Mesodermal cell (in vitro differentiated cells): ENCODE data around the gene U2AF1.
"Not testable (repeated sequence)": the region's sequence is repeated elsewhere in the genome, so short reads cannot be mapped to it uniquely, and the experiment has no call there.

Source experiments
- H3K27ac ChIP-seq: 2 replicates; pipeline ENCODE4 v1.7.0; 2013; ENCODE audit warnings: mild to moderate bottlenecking, low read depth, low read length, moderate library complexity; ENCODE audit not compliant: severe bottlenecking
- H3K36me3 ChIP-seq: 2 replicates; pipeline ENCODE4 v1.7.1; 2013; ENCODE audit warnings: mild to moderate bottlenecking, low read length, moderate library complexity; ENCODE audit not compliant: control insufficient read depth, insufficient read depth
- H3K4me1 ChIP-seq: one replicate; pipeline ENCODE4 v1.7.1; 2013; ENCODE audit warnings: mild to moderate bottlenecking, low read length; ENCODE audit not compliant: insufficient read depth, control insufficient read depth, poor library complexity, severe bottlenecking
- H3K4me3 ChIP-seq: 2 replicates; pipeline ENCODE4 v1.7.0; 2013; ENCODE audit warnings: low read length, control low read depth, mild to moderate bottlenecking; ENCODE audit not compliant: insufficient read depth, poor library complexity, severe bottlenecking; ENCODE audit errors: extremely low read depth
- H3K9me3 ChIP-seq: 2 replicates; pipeline ENCODE4 v1.7.1; 2013; ENCODE audit warnings: mild to moderate bottlenecking, low read length, moderate library complexity; ENCODE audit not compliant: control insufficient read depth
- WGBS, 2 experiments: methylation state at CpG; one replicate each; pipeline ENCODE4 v1.1.5; 2013; ENCODE audit warnings: missing lambda C conversion rate in 2 of 2; ENCODE audit not compliant: insufficient coverage in 2 of 2; 5-methylcytosine and 5-hydroxymethylcytosine counted together

U2AF1 gene

GRCh38 chr21:43062955-43063664 lies 44.3 kb downstream of the U2AF1 start:
- no CpG with 5 or more reads among the region's 28 CpGs for WGBS, 2 experiments
- H3K4me1 ChIP-seq, H3K9me3 ChIP-seq, H3K27ac ChIP-seq, H3K36me3 ChIP-seq, H3K4me3 ChIP-seq: not testable (repeated sequence)

DNA sequence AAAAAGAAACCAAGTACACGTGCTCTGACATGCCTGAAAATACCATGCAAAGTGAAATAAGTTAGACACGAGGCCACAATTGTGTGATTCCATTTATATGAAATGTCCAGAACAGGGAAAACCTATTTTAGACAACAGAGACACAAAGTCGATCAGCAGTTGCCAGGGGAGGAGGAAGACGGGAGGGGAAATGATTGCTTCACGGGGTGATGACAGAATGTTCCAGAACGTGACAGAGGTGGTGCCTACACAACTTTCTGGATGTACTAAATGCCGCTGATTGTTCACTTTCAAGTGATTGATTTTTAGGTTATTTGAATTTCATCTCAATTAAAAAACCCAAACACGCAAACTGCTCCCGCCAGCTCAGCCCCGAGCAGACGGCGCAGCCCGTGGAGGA lies 54.3 kb downstream of the U2AF1 start:
- H3K27ac ChIP-seq, H3K9me3 ChIP-seq, H3K4me3 ChIP-seq, H3K4me1 ChIP-seq, H3K36me3 ChIP-seq: not testable (repeated sequence)
- WGBS, 2 experiments: no CpG with 5 or more reads among the region's 13 CpGs

DNA sequence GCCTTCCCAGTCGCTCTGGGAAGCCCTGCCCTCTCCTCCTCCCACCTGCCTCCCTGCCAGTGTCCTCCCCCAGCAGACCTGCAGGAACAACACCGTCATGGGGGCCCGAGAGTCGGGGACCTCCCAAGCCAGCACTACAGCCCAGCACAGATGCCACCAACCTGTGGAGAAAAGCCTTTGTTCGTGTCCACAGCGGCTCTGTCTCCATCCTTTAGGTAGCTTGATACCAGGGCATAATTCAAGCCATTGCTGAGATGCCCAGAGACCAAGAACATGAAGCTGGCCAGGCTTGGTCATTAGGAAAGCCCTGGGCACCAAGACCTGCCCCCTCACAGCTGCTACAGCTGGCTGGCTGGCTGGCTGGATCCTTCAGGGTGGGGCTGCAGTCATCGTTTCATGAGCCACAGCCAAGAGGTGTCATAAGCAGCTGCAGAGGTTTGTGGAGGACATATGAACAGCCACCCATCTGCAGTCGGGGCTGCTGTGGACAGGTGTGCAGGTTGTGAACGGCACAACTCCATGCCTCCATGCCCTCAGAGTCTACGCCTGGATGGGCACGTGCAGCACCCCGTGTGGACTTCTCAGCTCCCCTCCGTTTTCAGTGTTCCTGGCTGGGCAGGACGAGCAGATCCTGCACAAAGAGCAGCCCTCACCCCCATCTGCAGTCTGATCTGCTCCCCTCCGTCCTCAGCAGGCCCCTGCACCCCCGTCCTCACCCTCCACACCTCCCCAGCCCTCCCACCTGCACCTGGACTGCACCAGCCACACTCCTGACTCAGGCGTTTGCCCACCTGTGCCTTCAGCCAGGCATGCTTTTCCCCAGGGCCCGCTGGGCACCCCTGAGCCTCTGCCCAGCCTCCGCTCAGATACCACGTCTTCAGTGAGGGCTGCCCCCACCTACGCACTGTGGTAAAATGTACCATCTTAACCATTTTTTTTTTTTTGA lies 61.2 kb downstream of the U2AF1 start:
- H3K4me3 ChIP-seq: not testable (repeated sequence)

DNA sequence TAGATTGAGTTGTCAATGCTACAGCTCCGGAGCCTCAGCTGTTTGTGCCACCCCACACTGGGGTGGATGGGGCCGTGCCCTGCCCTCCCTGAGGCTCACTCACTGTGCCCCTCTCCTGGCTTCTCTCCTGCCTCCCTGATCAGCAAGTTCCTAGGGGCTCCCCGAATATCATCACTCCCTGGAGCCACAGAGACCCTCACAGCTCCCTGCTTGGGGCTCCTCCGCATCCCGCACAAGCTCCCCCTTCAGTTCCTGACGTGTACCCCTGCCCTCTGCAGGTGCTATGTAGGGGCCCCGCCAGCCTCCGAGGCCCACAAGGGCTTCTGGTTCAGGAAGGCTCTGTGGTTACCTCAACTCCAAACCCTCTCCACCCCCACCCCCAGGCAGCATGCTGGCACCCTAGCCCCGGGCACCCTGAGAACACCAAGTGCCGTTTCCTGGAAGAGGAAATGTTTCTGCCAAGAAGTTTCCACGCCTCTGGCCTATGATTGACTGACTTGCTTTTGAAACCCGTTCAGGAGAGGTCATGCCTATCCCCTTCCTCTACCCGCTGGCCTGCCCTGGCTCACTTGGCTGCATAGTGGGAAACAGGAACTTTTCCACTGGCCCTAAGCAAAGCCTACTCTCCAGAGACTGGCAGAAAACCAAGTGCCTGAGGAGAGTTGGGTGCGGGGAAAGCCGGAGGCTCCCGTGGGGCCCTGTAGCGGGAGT lies 62.0 kb downstream of the U2AF1 start:
- H3K27ac ChIP-seq, H3K36me3 ChIP-seq, H3K4me3 ChIP-seq, H3K4me1 ChIP-seq, H3K9me3 ChIP-seq: not testable (repeated sequence)
- 85 to 99% methylated on average over 4 to 6 of the region's 17 CpGs for WGBS, 2 experiments

More for the DNA sequence above, 61.2 kb downstream of the U2AF1 start:
- not testable (repeated sequence) for H3K36me3 ChIP-seq, H3K27ac ChIP-seq, H3K9me3 ChIP-seq, H3K4me1 ChIP-seq
- 78 to 100% methylated on average over 1 to 4 of the region's 21 CpGs for WGBS, 2 experiments

DNA sequence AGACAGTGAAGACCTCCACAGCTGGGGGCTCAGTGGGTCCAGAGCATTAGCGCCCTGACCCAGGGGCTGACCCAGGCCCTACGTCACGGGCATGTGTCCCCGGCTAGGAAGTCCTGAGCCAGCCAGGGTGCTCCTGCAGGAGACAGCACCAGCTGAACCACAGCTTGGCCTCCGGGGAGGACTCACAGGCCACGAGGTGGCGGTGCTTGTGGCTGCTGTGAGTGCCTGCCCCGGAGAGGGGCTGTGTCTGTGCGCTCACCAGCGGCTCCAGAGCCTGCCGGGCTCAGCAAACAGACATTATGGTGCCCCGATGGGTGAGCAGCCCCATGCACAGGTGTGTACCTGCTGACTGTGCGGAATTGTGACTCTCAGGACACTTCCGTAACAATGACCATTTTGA lies 62.8 kb downstream of the U2AF1 start:
- not testable (repeated sequence) for H3K4me3 ChIP-seq, H3K9me3 ChIP-seq, H3K36me3 ChIP-seq, H3K4me1 ChIP-seq, H3K27ac ChIP-seq
- 91 to 97% methylated on average over 3 to 4 of the region's 14 CpGs for WGBS, 2 experiments

DNA sequence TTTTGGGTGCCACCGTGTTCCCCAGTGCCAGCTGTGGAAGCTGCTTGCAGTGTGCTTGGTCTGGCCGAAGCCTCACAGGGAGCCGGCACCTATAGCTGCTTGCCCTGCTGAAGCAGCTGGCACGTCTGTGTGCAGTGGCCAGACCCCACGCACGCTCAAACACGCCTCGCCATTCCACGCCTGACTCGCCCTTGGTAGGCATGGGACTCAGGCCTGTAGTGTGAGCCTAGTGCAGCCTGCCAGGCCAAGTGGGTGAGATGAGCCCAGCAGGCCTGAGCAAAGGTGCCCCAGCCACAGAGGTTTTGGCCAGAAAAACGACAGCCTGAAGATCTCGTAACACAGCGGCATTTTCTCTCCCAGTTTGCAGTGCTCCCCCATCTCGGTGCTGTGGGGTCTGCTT lies 64.1 kb downstream of the U2AF1 start:
- H3K27ac ChIP-seq, H3K4me3 ChIP-seq, H3K36me3 ChIP-seq, H3K9me3 ChIP-seq, H3K4me1 ChIP-seq: not testable (repeated sequence)
- whole genome bisulfite sequencing, 2 experiments: 94 to 96% methylated on average over 4 to 7 of the region's 14 CpGs
